NT2/D1 (cell line): ENCODE results near the gene MAN2A1.

Source experiments
- DNase-seq: peaks from one replicate; pipeline ENCODE4 v3.0.0-alpha.2; 2011; ENCODE audit warnings: low read depth, low spot score
- H3K27me3 ChIP-seq: 2 replicates; pipeline ENCODE4 v1.6.0; 2011; ENCODE audit warnings: mild to moderate bottlenecking; ENCODE audit not compliant: insufficient read length, insufficient read depth
- H3K36me3 ChIP-seq: 2 replicates; pipeline ENCODE4 v1.6.1; 2011; ENCODE audit warnings: mild to moderate bottlenecking, low read length, mixed read lengths; ENCODE audit not compliant: insufficient read depth, insufficient read length
- H3K4me1 ChIP-seq: 2 replicates; pipeline ENCODE4 v1.5.1; 2011; ENCODE audit not compliant: insufficient read depth, insufficient read length
- H3K4me3 ChIP-seq: 2 replicates; pipeline ENCODE4 v1.5.1; 2011; ENCODE audit warnings: low read depth; ENCODE audit not compliant: insufficient read length
- H3K9ac ChIP-seq: 2 replicates; pipeline ENCODE4 v1.6.0; 2011; ENCODE audit warnings: low read depth; ENCODE audit not compliant: insufficient read length
- H3K9me3 ChIP-seq: 2 replicates; pipeline ENCODE4 v1.5.1; 2011; ENCODE audit warnings: mild to moderate bottlenecking, low read length; ENCODE audit not compliant: insufficient read depth
- SUZ12 ChIP-seq: IDR thresholded peaks from 2 replicates; pipeline ENCODE4 v1.6.1; 2011; ENCODE audit not compliant: insufficient read length, insufficient read depth; ENCODE audit errors: extremely low read depth
- YY1 ChIP-seq: IDR thresholded peaks from 2 replicates; pipeline ENCODE4 v1.6.1; 2011; ENCODE audit not compliant: insufficient read length, insufficient read depth
- ZNF274 ChIP-seq: IDR thresholded peaks from 2 replicates; pipeline ENCODE4 v1.6.1; 2011; ENCODE audit warnings: mild to moderate bottlenecking, low read depth, low read length

MAN2A1 gene

GRCh38 chr5:109691996-109692395 lies 2.3 kb downstream of the MAN2A1 start:
- TF ChIP-seq YY1 (no peak), ZNF274 (no peak), SUZ12 (no peak)
- Histone ChIP-seq H3K4me3 (no peak overlapping the region), H3K27me3 (no peaks in the 10 kb centered on the region), H3K4me1 (peaks cover 2% of the 10 kb centered on the region), H3K9me3 (no peaks in the 10 kb centered on the region), H3K36me3 (no peaks in the 10 kb centered on the region), H3K9ac (no peak overlapping the region)
- no peak for DNase-seq

GRCh38 chr5:109692852-109693251 lies 3.1 kb downstream of the MAN2A1 start:
- TF ChIP-seq SUZ12 (no peak), ZNF274 (no peak), YY1 (no peak)
- no peaks in the 10 kb centered on the region for H3K27me3 ChIP-seq
- H3K9ac ChIP-seq, result no peak overlapping the region
- no peak for DNase-seq
- H3K36me3 ChIP-seq, result no peaks in the 10 kb centered on the region
- H3K9me3 ChIP-seq, result no peaks in the 10 kb centered on the region
- no peak overlapping the region for H3K4me3 ChIP-seq
- H3K4me1 ChIP-seq, result peaks cover 2% of the 10 kb centered on the region

- Histone ChIP-seq H3K36me3 (no peaks in the 10 kb centered on the region), H3K27me3 (no peaks in the 10 kb centered on the region), H3K4me3 (no peak overlapping the region), H3K9ac (no peak overlapping the region), H3K4me1 (peaks cover 2% of the 10 kb centered on the region), H3K9me3 (no peaks in the 10 kb centered on the region)
- DNase-seq, result no peak
- no peak for TF ChIP-seq SUZ12
- no peak for TF ChIP-seq YY1
- TF ChIP-seq ZNF274, result no peak
These were observed 4.0 kb downstream of the MAN2A1 start for GRCh38 chr5:109693535-109694400.

- Histone ChIP-seq H3K27me3 (no peaks in the 10 kb centered on the region), H3K9ac (no peak overlapping the region), H3K9me3 (no peaks in the 10 kb centered on the region), H3K4me1 (peaks cover 2% of the 10 kb centered on the region), H3K4me3 (no peak overlapping the region), H3K36me3 (peaks cover under 1% of the 10 kb centered on the region)
- DNase-seq, result no peak
- no peak for TF ChIP-seq YY1
- TF ChIP-seq SUZ12, result no peak
- TF ChIP-seq ZNF274, result no peak
These were observed 4.7 kb downstream of the MAN2A1 start for GRCh38 chr5:109694451-109694891.

- Histone ChIP-seq H3K9me3 (no peaks in the 10 kb centered on the region), H3K4me3 (no peak overlapping the region), H3K27me3 (no peaks in the 10 kb centered on the region), H3K9ac (no peak overlapping the region), H3K4me1 (peaks cover 2% of the 10 kb centered on the region), H3K36me3 (peaks cover 4% of the 10 kb centered on the region)
- TF ChIP-seq ZNF274 (no peak), YY1 (no peak)
- DNase-seq, result no peak
These were observed 5.5 kb downstream of the MAN2A1 start for GRCh38 chr5:109695005-109695926.

- no peak for TF ChIP-seq YY1
- no peak for DNase-seq
- no peak overlapping the region for H3K4me3 ChIP-seq
These were observed 7.6 kb downstream of the MAN2A1 start for GRCh38 chr5:109697339-109697738.

GRCh38 chr5:109700516-109701153 lies 10.9 kb downstream of the MAN2A1 start:
- TF ChIP-seq YY1, result no peak
- no peak for TF ChIP-seq SUZ12
- no peak for TF ChIP-seq ZNF274
- no peaks in the 10 kb centered on the region for H3K27me3 ChIP-seq
- H3K4me1 ChIP-seq, result no peaks in the 10 kb centered on the region
- peaks cover 4% of the 10 kb centered on the region for H3K36me3 ChIP-seq
- no peaks in the 10 kb centered on the region for H3K9me3 ChIP-seq
- H3K4me3 ChIP-seq, result no peak overlapping the region
- DNase-seq, result no peak
- no peak overlapping the region for H3K9ac ChIP-seq

More at GRCh38 chr5:109697339-109697738, 7.6 kb downstream of the MAN2A1 start:
- Histone ChIP-seq H3K4me1 (peaks cover 2% of the 10 kb centered on the region), H3K36me3 (peaks cover 4% of the 10 kb centered on the region), H3K9me3 (no peaks in the 10 kb centered on the region), H3K27me3 (no peaks in the 10 kb centered on the region), H3K9ac (no peak overlapping the region)
